Measurements from ENCODE around the gene JCHAIN.

The JCHAIN gene

DNA sequence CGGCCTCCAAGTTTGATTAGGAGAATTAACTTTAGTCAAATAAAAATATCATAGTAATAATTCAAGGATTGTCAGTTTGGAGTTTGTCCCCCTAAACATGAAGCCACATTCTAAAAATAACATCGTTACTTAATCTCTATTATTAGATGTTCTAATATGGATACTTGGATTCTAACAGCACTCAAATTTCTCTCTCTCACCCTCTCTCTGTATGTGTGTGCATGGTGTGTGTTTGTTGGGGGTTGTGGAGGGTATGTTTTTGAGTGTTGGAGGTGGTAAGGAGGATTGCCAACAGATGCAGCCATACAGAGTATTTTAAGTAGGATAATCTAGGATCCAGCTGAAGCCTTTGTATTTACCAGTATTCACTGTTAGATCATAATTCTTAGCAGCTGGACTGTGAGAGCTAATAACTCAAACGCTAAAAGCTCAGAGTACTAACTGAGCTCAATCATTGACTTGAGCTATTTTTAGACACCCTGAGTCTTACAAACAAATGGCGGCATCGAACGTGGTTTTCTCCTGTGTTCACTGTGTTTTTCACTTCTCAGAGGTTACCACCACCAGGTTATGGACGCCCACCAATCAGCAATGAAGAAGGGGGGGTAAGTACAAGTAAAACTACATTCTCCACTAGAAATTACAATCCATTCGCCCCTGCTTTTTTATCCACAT lies 28.9 kb downstream of the JCHAIN start:
- no peak for DNase-seq (ENCODE audit: low spot score)

DNA sequence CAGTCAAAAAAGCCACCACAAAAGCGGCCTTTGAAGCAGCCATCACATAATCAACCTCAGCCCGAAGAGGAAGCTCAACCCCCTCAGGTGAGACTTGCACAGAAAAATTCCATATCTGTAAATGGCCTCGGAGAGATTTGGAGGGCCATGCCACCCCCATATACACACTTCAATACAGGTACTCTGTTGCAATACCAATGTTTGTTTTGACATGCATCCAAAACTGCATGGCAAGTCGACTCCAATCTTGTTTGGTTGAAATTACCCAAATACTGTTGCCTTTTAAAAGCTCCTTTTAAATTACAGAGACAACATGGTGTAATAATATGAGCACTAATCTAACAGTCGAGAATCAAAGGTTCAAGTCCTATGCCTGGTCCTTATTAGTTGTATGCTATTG lies 31.8 kb downstream of the JCHAIN start:
- DNase-seq (ENCODE audit: low spot score), result no peak

DNA sequence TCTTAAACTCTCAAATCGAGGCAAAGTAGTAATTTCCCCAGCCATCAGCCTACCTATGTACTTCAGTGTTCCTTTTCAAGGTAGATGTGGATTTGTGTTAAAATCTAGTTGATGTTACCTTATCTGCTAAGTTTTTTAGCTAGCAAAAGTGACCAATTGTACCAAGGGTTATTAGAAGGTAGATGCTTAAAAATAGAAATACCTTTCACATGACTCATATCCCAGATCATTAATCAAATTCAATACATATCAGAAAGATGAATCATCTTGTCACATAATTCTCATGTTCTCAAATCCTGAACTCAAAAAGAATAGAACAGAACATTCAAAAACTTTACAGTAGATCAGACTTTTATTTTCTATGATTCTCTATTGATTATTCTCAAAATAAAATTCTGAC lies 34.3 kb downstream of the JCHAIN start:
- peak; percentile 15 for DNase-seq (ENCODE audit: low spot score)

DNA sequence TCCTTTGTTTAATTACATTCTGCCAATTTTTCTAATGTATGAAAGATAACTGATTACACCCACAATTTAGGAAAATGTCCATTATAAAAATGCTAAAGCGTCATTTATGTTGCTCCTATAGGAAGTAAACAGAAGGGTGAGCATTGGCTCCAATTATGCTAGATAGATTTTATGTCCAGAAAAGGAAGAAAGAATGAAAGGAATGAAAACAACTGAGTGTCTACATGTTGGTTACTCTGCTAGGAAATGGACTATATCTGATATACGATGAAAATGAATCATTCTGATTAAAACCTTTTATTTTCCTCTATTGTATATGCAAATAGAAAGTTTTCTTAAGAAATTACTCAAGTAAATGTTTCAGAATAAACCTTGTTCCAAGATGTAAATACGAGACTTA lies 36.1 kb downstream of the JCHAIN start:
- no peak for DNase-seq (ENCODE audit: low spot score)

DNA sequence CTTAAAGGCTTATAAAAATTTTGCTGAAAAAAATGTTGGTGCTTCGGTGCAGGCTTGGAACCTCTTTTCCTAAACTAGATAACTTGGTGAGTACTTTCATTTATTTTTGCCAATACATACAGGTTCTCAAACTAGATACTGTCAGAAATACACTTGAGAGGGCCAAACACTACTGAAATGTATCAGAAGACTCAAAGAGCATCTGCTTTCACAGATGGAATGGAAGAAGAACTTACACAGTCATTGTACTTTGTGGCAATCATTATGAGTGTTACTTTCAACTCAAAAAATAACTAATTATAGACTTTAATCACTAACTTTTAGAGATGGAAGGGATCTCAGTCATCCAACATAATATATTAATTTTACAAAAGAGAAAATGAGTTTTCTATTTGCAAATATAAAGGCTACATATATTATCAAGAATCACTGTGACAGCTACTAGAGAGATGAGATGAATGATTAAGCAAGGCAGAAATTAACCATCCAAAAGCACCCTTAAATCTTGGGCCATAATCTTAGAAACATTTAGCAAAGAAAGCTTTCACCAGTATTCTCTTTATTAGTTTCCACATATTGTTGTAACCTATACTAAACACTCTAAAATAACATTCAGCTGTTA lies 36.7 kb downstream of the JCHAIN start:
- DNase-seq (ENCODE audit: low spot score), result no peak

DNA sequence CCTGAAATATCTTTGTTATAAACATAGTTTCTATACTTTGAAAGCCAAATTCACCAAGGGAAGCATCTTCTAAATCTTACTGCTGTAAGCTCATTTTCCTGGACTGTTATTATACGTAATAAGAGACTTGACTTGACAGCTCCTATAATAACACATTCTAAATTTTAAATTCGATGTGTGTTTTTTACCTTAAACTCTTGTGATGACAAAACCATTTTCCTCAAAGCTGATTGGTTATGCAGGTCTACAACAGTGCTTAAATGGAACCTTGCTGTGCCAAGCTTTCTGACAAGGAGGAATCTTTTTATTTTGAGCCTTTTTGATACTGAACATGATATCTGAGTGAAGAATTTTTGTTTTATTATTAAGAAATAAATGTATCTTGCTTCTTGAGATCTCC lies 37.9 kb downstream of the JCHAIN start, which contains the start of gene ENAM:
Gene ENAM, plus strand, starts transcription at position 301 of the 400 bp plus-strand sequence. CDS start 757 bp downstream, outside the sequence.
- no peak for DNase-seq (ENCODE audit: low spot score)

DNA sequence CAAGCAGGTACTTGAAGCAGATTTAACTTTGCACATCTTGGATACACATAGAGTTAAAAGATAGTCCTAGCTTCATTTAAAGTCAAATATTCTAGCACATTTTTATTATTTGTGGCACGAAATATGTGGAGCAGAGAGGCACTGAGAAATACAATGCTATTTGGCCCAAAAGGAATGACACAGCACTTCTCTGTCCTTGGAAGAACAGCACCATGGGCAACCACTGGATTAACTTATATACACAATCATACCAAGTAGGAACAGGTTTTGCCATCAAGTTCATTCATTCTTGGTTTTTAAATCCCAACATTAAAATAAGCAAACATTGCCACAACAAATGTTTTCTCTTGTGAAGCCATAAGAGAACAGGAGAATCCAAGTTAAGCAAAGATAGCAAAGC lies 38.7 kb downstream of the JCHAIN start:
- no peak for DNase-seq (ENCODE audit: low spot score)

DNA sequence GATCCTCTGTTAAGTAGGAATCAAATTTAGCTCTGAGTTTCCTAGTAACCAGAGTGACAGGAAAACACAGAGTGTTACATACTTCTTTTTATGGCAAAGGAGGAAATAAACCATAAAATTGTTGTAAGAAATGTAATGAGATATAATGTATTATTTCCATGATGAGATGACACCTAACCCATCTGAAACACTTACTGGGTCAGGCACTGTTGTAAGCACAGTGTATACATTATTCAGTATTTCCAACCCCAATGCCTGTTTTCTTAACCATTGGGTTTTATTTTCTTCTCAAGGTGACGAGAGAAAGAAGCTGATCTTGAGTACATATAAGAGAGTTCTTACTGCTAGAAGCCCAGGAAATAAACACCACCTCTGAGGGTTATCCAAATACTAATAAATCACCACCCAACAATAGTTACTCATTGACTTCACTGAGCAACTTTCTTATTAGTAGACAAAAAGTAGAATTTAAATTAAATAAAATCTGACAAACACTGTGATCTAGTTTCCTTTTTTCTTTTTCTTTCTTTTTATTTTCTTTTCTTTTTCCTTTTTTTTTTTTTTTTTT lies 42.0 kb downstream of the JCHAIN start:
- DNase-seq (ENCODE audit: low spot score), result no peak

DNA sequence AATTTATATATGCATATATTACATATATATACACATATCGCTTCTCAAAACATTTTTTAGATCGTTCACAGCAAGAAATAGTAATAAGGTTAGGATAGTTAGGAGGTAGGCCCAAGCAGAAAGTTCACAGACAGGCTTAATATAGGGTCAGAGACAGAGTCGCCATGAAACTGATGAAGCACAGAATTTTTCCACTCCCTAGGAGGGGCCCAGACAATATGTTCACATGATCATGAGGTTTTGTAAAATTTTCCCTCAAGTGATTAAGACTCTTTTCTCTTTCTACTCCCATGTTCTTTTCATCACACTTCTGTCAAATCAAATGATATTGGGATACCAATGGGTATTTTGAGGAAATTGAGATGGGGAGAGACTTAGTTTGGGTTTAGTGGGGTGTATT lies 43.0 kb downstream of the JCHAIN start:
- no peak for DNase-seq (ENCODE audit: low spot score)

DNA sequence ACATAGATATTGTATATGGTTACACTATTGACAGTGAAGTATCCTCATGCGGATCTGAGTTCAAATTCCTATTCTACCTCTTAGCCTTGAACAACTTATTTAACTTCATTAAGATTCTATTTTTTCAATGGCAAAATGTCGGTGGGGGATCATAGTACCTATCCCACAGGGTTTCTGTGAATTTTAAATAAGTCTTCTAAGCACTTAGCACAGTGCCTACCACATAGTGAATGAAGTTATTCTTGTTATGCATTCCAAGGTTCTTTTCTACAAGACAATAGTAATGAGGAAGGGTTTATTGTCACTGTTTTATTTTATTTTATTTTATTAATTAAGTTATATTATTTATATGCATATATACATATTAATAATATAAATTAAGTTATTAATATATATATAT lies 46.5 kb downstream of the JCHAIN start:
- no peak for DNase-seq (ENCODE audit: low spot score)

DNA sequence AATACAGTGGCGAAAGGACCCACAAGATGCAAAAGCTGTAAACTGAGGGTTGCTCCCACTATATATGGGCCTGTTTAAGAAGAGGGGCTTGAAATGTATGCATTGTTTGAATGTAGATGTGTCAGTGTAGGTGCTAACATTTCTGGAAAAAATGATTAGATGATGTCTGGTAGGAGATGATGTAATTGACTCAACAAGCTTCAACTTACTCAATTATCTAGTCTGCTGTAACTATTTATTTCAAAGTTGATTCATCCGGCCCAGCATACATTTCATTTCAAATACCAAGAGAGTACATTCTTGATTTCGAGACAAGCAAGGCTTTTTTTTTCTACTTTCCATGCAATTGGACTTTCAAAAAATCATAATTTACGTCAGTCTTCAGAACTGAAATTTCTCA lies 47.0 kb downstream of the JCHAIN start:
- DNase-seq (ENCODE audit: low spot score), result no peak

DNA sequence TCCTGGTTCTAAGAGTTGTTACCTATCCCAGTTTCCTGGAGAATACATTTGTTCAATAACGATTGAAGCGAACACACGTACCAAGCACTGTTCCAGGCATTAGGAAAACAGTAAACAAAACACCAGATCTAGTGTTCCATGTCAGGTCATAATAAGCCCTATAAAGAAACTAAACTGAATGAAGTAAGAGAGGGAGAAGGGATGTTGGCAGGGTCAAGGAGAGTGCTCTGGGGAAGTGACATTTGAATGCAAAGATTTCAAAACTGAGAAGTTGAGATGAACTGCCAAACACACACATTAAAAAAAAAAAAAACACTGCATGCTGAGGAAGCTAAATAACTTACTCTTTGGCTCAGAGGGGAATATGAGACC lies 52.1 kb downstream of the JCHAIN start:
- DNase-seq (ENCODE audit: low spot score), result no peak

DNA sequence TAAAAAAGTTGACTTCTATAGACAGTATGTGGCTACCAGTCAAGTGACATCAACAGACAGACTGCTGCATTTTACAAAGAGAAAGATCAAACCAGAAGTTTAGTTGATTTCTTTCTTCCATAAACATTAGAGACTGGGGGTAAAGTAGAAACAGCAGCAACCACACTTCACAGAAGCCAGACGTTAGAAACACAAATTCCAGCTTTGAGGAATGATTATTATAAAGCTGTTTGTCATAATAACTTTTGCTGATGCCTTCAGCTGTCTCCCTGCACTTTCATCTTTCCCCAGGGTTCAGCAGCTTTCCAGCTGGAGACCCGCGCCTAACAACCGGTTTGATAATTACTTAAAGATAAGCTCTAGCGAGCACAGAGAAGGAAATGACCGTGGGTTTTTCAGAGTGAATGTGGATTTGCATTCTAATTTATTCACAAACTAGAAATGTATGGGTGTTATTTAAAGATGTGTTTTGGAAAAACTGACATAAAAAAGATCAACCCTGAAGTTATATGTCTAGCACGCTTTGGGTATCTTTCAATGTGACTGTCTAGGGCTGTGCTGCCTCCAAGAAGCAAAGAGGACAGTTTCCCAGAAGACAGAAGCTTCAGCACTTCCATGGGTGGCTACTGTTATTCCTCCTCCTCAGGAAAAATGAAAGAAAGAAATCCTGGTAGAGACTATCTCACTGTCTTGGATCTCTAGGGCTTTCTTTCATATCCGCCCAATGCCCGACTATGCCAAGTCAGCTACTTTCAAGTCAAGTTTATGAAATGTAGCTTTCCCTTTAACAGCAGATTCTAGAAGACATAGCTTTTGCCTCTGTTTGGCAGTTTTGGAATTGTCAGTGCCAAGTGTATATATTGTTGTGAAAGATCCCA lies 52.8 kb downstream of the JCHAIN start:
- DNase-seq (ENCODE audit: low spot score), result peak; percentile 4

DNA sequence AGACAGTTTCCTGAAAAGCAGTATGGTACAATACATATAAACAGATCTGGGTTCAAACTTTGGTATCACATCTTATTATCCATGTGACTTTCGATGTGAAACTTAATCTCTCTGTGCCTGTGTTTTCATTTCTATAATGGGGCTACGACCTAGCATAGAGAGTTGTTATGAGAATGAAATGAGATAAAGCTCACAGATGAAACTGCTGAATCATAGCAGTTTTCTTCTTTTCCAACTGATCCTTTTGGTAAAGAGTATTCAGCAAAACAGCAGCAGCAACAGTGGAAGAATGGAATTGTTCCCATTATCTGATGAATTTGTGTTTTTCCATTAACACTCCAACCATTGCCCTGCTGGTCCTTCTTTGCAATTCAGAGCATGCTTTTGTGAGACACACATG lies 58.0 kb downstream of the JCHAIN start:
- DNase-seq (ENCODE audit: low spot score), result no peak

DNA sequence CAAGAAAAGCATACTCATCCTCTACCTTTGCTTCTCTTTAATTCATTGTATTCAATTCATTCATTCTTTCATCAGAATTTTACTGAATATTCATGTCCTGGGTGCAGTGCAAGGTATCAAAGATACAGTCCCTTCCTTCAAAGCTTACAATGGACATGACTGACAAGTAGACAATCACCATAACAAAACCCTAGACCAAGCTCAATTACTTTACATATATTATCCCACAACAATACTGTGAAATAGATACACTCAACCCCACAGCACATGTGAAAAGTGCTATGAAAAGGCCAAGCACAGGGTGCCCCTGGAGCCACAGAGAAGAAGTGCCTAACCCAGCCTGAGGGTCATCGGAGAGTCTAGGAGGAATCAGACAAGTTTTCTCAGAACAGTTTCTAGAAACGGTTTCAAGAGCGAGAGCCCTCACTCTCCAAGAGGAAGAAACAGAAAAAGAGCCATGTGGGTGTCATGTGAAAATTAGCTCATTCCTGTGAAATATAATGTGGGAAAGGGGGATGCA lies 58.9 kb downstream of the JCHAIN start:
- DNase-seq (ENCODE audit: low spot score), result no peak

DNA sequence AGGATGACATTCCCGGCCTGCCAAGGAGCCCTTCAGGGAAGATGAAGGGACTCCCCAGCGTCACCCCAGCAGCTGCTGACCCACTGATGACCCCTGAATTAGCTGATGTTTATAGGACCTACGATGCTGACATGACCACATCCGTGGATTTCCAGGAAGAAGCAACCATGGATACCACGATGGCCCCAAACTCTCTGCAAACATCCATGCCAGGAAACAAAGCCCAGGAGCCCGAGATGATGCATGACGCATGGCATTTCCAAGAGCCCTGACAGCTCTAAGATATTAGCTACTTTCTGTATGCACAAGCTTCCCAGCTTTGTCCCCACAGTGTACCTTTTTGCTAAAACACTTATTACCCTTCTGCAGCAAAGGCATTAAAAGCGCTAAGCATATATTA lies 59.8 kb downstream of the JCHAIN start:
- DNase-seq (ENCODE audit: low spot score), result no peak

Data from AG08395 (cell line).